Activated CD8-positive, alpha-beta T cell treated with anti-CD3 and anti-CD28 coated beads for 36 hours (primary cell): Measurements from ENCODE around the gene FIZ1. TPM values are rescaled to one million over a fixed set of nuclear protein-coding genes. Genes with fewer than 3 reads are reported as not detected.

Source experiments
- ATAC-seq: fragments of 200-7000 bp; cut with Tn5 transposase; one replicate; pipeline ENCODE4 v1.10.0; 2021; ENCODE audit warnings: mild to moderate bottlenecking, moderate library complexity
- CTCF ChIA-PET: fragments of 350-600 bp; sonication (Branson Sonifier 250); formaldehyde crosslinking; loops from one replicate; lab custom pipeline; 2021; ENCODE audit warnings: antibody characterized with exemption; lab: Charles Lee
- POLR2A ChIA-PET: fragments of 350-600 bp; sonication (Branson Sonifier 250); formaldehyde crosslinking; loops from one replicate; lab custom pipeline; 2021; ENCODE audit warnings: antibody characterized with exemption; lab: Charles Lee
- DNase-seq: peaks from one replicate; pipeline ENCODE4 v3.0.0-alpha.2; 2020
- H3K27ac Mint-ChIP-seq: one replicate; pipeline ENCODE4 v1.8.0; 2021; ENCODE audit warnings: mild to moderate bottlenecking, mixed read lengths
- H3K27me3 Mint-ChIP-seq: one replicate; pipeline ENCODE4 v1.8.0; 2021; ENCODE audit warnings: mixed read lengths
- H3K36me3 Mint-ChIP-seq: one replicate; pipeline ENCODE4 v1.8.0; 2021; ENCODE audit warnings: low read depth, mixed read lengths
- H3K4me1 Mint-ChIP-seq: one replicate; pipeline ENCODE4 v1.8.0; 2021; ENCODE audit warnings: low read depth, mixed read lengths
- H3K4me3 Mint-ChIP-seq: one replicate; pipeline ENCODE4 v1.8.0; 2021; ENCODE audit warnings: mild to moderate bottlenecking, moderate library complexity, mixed read lengths
- H3K9me3 Mint-ChIP-seq: one replicate; pipeline ENCODE4 v1.8.0; 2021; ENCODE audit warnings: mixed read lengths
- intact Hi-C: fragments of 100-400 bp; cut with micrococcal nuclease; formaldehyde crosslinking; loops from one replicate; pipeline ENCODE4 v1.10.0; 2022
- total RNA-seq, 2 experiments: library from RNA; stranded (reverse); gene quantifications; one replicate each; pipeline ENCODE4 v1.2.3, GENCODE V29; 2021
- TF ChIP-seq, protein P1 (sequence below): fragments of 200-600 bp; IDR thresholded peaks from one replicate; pipeline ENCODE4 v1.8.0; 2022; ENCODE audit warnings: antibody characterized with exemption, mild to moderate bottlenecking

FIZ1 gene
- total RNA-seq, 2 experiments from 2014 or later: 11.4 to 13.2 TPM

DNA sequence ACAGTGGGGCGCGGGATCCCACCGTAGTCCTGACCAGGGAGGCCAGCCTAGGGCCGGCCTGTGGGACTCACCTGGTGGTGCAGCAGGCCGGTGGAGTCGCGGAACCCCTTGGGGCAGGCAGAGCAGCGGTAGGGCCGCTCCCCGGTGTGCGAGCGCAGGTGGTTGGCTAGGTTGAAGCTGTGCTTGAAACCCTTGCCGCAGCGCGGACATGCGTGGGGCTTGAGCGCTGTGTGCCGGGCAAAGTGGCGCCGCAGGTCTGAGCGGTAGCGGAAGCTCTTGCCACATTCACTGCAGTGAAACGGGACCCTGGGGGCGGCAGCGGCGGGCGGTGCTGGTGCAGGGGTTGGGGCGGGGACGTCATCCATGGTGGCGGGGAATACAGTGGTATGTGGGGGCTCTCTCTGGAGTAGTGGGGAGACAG lies 1.8 kb downstream of the FIZ1 start:
- H3K9me3 Mint-ChIP-seq: peaks cover 2% of the 10 kb centered on the region
- TF ChIP-seq, protein P1, sequence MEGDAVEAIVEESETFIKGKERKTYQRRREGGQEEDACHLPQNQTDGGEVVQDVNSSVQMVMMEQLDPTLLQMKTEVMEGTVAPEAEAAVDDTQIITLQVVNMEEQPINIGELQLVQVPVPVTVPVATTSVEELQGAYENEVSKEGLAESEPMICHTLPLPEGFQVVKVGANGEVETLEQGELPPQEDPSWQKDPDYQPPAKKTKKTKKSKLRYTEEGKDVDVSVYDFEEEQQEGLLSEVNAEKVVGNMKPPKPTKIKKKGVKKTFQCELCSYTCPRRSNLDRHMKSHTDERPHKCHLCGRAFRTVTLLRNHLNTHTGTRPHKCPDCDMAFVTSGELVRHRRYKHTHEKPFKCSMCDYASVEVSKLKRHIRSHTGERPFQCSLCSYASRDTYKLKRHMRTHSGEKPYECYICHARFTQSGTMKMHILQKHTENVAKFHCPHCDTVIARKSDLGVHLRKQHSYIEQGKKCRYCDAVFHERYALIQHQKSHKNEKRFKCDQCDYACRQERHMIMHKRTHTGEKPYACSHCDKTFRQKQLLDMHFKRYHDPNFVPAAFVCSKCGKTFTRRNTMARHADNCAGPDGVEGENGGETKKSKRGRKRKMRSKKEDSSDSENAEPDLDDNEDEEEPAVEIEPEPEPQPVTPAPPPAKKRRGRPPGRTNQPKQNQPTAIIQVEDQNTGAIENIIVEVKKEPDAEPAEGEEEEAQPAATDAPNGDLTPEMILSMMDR: no peak

DNA sequence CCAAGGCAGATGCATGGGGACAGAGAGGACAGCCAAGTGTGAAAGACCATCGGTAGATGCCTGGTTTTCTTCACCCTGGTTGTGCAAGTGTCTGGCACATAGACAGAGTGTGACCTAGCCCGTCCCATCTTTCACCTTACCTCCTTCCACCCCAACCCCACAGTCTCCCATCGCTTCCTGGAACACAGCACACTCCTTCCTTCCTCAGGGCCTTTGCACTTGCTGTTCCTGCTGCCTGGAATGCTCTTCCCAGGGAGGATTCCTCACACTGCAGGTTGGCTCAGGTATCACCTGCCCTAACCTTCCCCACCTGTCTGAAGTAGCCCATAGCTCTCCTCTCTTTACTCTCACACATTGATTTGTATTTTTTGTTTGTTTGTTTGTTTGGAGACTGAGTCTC lies 3.0 kb downstream of the FIZ1 start:
- DNase-seq: no peak
- POLR2A ChIA-PET: interaction anchor here (1.2 to 1.8 kb wide), 2 partner anchors 9 to 11 kb away, joined by 3 to 4 read pairs; no protein-coding TSS in a partner anchor
- peaks cover 15% of the 10 kb centered on the region for H3K4me1 Mint-ChIP-seq
- CTCF ChIA-PET: interaction anchor here (1.0 kb wide), 1 partner anchor 36 kb away, joined by 3 read pairs; no protein-coding TSS in a partner anchor
- ATAC-seq: no peak
- TF ChIP-seq, protein P1: no peak
- H3K36me3 Mint-ChIP-seq: peaks cover 43% of the 10 kb centered on the region
- no peak overlapping the region for H3K4me3 Mint-ChIP-seq
- peaks cover 2% of the 10 kb centered on the region for H3K9me3 Mint-ChIP-seq
- H3K27me3 Mint-ChIP-seq: no peaks in the 10 kb centered on the region
- intact Hi-C loops: no loop called here
- no peak overlapping the region for H3K27ac Mint-ChIP-seq

More for the DNA sequence above, 1.8 kb downstream of the FIZ1 start:
- ChIA-PET CTCF (interaction anchor here (4.0 kb wide), 1 partner anchor 35 kb away, joined by 24 read pairs; no protein-coding TSS in a partner anchor), POLR2A (interaction anchor here (0.6 kb wide), 1 partner anchor 554 kb away, joined by 3 read pairs; no protein-coding TSS in a partner anchor)
- no peaks in the 10 kb centered on the region for H3K27me3 Mint-ChIP-seq
- H3K27ac Mint-ChIP-seq: no peak overlapping the region
- DNase-seq (no peak), ATAC-seq (no peak)
- intact Hi-C loops: no loop called here
- no peak overlapping the region for H3K4me3 Mint-ChIP-seq
- peaks cover 39% of the 10 kb centered on the region for H3K36me3 Mint-ChIP-seq
- peaks cover 20% of the 10 kb centered on the region for H3K4me1 Mint-ChIP-seq

DNA sequence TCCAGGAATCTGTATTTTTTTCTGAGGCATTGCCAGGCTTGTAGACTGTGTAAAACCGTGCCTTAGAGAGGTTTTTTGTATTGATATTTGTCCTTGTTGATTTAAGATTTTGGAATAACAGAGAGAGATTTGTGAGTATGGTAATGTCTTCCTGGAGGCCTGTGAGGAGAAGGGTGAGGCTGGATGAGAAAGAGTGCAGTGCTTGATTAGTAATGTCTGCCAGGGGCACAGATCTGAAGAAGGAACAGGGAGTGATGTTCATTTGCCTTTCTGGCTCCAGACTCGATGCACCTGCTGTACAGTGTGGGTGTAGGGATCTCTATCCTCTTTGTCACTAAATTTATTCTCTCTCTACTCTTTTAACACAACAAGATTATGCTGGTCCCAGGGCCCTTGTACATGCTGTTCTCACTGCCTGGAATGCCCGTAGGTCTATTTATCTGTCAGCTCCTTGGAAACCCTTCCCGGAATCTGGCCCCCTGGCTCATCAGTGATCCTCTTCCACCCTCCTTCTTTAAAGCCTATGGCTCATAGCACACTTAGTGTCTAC lies 4.2 kb downstream of the FIZ1 start:
- ChIA-PET POLR2A (interaction anchor here (1.2 to 1.8 kb wide), 2 partner anchors 8 to 10 kb away, joined by 3 to 4 read pairs; no protein-coding TSS in a partner anchor), CTCF (no interaction called here)
- Mint-ChIP-seq H3K36me3 (peaks cover 43% of the 10 kb centered on the region), H3K27me3 (no peaks in the 10 kb centered on the region), H3K4me3 (no peak overlapping the region), H3K4me1 (peaks cover 10% of the 10 kb centered on the region), H3K27ac (no peak overlapping the region), H3K9me3 (peaks cover 2% of the 10 kb centered on the region)
- intact Hi-C loops: no loop called here
- TF ChIP-seq, protein P1: no peak
- DNase-seq: no peak
- no peak for ATAC-seq

DNA sequence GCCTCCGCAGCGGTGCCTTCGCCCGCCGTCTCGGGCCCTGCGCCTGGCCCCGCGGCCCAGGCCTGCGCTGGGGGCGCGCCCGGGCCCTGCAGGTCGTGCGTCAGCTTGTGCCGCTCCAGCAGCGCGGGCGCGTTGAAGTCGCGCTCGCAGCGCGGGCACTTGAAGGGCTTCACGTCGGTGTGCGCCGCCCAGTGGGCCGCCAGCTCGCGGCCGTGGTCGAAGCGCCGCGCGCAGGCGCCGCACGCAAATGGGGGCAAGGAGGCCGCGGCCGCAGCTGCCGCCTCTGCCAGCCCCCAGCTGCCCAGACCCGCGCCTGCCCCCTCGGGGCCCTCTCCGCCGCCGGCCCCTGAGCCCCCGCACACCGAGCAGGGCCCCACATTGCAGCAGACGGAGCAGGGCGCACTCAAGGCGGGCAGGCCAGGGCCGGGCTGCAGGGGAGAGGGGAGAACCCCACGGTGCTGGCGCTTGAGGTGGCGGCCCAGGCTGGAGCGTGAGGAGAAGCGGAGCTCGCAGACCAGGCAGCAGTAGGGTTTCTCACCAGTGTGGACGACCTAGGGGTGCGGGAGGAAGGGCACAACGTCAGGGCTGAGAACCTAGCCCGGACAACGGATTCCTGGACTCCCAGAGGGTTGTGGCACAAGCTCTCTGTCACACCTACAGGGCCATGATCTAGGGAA lies 6.1 kb downstream of the FIZ1 start:
- H3K36me3 Mint-ChIP-seq: peaks cover 38% of the 10 kb centered on the region
- peaks cover 5% of the 10 kb centered on the region for H3K4me1 Mint-ChIP-seq
- H3K27ac Mint-ChIP-seq: no peak overlapping the region
- ATAC-seq: no peak
- H3K27me3 Mint-ChIP-seq: no peaks in the 10 kb centered on the region
- H3K4me3 Mint-ChIP-seq: no peak overlapping the region
- H3K9me3 Mint-ChIP-seq: peaks cover 2% of the 10 kb centered on the region
- intact Hi-C loops: no loop called here
- POLR2A ChIA-PET: no interaction called here
- TF ChIP-seq, protein P1: no peak
- CTCF ChIA-PET: no interaction called here
- DNase-seq: no peak
